NK-92 treated with Interleukin-12 subunit alpha and Interleukin-12 subunit beta, amount 100 ng/mL, for 24 hours (cell line): ENCODE results near the gene MLLT1.

Experiments
- DNase-seq: peaks from one replicate; lab custom pipeline; 2025; lab: John Stamatoyannopoulos, UW

Gene MLLT1

DNA sequence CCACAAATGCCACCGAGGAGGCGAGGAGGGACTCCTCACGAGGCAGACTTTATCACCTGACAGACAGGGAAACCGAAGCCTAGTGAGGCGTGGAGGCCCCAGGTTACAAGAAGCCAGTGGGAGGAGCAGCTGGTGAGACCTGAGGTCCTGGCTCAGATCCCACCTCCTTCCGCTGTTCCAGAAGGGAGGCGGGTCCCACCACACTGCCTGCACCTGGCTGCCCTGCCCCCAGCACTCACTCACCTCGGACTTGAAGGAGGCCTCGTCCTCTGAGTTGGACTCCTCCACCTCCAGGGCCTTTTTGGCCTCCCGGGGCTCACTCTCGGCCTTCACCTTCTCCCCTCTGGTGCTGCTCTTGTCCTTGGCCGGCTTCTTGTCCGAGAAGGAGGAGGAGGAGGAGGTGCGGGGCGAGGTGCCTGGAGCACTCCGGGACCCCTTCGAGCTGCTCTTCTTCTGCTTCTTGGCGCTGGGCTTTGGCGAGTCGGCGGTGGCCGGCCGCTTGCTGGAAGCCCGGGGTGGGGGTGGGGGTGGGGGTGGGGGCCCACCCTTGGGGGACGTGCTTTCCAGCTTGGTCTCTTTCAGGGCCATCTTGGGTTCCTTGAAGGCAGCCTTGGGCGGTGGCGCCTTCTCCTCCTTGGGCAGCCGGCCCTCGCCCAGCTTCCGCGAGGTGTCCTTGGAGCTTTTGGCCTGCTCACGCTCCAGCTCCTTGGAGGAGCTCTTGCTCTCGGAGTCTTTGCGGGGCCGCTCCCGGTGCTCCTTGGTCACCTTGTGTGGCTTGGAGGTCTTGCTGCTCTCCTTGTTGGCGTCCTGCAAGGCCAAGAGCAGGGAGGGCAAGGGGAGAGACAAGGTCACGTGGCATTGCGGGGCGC is 57.7 kb downstream of the MLLT1 start:
- no peak for DNase-seq

DNA sequence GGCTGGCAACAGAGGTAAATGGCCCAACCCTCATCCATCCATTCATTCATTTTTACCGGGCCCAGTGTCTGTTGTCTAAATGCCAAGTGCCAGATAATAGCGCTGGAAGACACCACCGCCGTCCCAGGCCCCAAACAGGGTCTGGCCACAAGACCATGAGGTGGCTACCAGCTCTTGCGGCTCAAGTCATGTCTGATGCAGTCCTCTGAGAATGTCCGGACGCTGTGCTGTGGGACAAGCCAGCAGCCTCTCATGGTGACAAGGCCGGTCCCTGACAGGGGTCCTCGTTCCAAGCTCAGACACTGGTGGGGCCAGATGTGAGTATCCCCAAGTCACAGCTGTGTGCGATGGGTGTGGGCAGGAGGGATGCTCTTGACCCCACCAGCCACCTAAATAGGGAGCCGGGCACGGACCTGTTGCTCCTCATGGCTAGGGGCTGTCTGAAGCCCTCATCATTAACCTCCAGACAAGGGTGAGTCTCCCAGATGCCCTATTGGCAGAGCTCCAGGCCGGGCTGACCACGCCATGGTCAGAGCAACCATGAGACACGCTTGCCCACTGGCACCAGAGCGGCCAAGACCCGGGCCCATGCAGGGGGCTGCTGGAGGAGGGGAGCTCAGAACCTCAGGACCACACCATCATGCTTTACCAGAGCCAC is 58.4 kb downstream of the MLLT1 start:
- no peak for DNase-seq

DNA sequence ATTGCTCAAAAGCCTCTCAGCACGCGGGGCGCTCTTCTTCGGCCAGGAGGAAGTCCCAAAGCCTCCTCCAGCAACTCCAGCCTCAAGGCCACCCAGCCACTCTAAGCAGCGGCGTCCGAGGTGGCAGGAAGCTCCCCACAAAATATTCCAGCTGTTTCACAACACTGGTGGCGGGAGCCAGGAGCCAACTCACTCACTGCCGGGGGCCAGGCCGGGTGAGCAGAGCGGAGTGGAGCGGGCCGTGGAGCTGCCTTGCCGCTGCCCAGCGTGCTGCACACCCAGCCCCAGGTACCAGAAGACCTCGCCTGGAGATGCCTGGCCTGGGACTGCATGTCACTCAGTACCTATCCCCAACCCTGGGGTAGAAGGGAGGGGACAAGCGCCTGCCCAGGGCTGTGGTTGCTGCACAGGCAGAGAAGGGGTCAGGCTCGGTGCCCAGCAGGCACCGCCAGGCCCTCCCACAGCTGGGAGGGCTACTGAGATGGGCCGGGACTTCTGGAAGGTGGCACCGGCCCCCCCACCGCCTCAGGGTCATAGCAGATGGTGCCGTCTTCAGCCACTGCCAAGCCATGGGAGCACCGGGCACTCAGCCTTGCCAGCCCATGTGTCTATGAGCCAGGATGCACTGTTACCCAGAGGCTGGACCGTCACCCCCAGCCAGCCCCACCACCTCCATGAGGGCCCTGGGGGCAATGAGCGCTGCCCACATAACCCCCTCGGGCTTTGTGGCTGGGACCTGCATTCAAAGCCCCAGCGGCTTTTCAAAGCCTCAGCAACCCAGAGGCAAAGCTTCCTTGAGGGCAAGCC is 59.2 kb downstream of the MLLT1 start:
- no peak for DNase-seq

DNA sequence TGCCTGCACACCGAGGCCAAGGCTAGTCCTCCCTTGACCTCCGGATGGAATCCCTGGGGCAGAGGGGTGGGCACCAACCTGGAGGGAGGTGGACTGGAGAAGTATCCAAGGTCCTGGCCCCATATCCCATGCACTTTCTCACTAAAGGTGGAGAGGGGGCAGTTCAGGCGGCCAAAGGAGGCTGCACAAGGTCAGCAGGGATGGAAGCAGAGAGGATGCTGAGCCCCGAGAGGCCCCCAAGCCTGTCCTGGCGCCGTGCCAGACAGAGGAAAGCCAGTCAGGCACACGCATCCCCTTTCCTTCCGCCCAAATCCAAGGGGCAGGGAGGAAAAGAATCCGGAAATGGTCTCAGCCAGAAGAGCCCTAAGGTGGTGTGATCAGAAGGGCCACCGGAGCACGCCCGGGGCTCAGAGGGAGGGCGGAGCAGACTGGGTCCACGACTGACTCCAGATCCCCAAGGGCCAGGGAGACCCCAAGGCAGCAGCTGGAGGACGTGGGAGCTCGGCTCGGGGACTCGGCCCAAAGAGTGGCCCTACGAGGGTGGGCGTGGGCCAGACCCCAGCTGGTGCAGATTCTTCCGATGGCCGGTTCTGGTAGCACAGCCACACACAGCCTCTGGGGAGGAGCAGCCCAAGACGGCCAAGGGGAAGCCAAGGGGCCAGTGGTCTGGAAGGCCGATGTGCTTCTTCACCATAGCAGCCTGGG is 60.0 kb downstream of the MLLT1 start:
- DNase-seq: no peak

DNA sequence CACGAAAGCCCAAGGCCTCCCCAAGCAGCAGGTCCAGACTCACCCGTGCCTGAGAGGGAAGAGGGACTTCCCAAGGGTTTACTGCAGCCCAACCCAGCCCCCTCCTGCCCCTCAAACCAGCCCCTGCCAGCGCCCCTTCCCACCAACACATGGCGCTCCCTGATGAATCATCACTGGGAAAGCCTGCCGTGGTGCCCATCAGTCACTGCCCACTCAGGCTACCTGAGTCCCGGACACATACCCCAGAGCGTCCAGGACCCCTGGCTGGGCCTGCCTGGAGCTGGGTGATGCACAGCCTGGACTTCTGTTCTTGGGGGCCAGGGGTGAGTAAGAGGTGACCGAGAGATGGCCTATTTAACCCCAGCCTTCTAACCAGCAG is 60.6 kb downstream of the MLLT1 start:
- DNase-seq: no peak

DNA sequence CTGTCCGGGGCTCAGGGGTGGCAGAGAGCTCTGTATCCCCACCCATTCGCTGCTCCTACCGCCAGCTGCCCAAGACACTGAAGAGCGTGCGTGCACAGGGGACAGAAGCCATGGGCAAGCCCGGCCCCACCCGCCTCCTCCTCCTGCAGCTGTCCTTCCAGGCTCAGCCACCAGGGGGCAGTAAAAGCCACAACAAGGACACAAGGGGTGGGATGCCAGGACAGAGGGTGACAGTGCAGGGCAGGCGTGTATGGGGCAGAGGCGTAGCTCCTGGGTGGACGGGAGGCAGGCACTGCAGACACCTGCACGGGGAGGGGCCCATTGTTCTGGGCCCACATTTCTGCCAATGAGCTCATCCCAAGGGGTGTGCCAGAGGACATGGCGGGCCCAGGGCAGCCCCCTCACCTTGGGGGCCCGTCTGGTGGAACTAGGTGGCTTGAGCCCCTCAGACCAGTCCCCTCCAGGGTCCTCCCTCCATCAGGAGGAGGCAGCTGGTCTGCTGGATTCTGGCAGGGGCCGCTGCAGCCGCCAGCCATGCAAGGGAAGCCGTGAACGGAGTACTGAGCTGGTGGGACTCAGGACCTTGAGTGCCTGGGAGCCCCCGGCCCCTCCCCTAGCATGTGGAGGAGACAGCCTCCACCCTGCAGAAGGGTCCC is 61.2 kb downstream of the MLLT1 start:
- DNase-seq: peak; percentile 58

DNA sequence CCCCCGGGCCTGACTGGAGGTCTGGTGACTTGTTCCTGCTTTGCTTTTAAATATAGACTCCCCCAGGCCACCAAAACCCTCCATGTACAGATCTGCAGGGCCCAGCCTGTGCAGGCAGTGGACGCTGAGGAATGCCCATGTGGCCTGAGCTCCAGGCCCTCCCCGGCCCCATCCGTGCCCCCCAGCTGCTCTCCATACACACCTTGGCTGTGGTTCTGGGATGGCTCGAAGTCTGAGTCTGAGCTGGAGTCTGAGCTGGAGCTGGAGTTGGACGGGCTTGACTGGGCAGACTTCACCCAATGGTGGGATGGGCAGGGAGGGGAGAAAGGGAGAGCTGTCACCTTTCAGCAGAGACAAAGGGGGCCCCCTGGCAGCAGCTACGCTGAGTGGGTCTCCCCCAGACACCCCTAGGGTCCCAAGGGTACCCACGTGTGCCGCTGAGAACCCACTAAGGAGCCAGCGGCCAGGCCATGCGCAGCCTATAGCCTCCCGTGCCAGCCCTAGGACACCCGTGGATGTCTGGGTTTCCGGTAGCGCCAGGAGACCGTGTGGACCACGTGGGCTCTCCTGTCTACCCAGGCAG is 61.9 kb downstream of the MLLT1 start:
- DNase-seq: no peak

DNA sequence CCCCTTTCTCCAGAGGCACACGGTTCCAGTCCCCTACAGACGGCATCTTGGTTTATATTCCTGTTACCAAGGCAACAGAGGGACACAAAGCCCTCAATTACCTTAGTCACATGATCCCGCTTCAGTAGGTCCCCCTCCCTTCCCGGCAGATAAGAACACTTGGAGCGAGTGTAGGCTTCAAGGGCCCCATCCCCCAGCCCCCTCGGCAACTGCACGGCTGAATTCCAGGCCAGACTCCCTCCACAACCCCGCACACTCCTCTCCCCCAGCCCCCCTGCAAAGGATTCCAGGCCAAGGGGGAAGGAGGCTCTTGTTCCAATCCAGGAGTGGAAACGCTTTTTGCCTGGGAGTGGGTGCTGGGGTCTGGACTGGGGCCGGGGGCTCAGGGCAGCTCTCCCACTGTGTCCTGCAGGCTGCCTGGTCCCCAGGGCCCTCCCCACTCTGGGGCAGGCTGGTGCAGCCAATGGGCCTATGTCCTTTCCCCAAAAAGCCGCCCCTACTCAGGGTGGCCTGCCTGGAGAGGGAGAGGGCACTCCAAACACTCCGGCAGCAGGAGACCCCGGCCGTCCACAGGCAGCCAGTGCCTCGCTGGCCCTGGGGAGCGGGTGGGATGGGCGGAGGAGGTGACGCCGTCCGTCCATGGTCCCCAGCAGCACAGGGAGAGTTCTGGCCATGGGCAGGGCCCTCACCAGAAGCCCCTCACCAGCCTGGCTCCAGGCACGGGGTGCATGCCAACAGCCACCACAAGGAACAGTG is 62.6 kb downstream of the MLLT1 start:
- no peak for DNase-seq

DNA sequence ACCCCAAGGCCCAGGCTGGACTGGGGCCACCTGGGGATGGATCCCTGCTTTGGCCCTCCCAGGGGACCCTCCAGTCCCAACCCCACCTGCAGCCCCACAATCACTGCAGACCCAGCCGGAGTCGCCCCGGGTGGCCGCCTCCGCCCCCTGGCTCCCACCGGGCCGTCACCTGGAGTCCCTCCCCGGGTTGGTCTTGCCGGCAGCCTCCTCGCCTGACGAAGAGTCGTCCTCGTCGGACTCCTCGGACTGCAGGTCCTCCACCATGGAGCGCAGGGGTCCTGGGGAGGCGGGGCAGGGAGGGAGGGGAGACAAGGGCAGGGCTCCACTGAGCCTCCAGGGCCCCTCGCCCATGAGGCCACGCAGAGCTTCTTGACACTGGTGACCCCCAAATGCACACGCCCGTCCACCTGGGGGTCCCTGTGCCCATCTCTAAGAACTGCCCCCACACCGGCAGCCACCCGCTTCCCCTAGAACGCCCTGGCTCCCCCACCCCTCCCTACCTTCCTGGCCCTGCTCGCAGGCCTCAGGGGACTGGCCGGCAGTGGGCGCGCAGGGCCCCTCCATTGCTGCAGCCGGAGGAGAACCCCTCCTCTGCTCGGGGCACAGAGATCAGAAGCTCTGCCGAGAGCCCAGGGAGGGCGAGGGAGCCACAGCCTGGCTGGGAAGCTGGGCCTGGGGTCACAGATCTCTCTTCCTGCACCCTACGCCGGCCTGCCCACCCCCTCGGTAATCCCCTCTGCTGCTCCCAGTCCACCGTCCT is 63.4 kb downstream of the MLLT1 start:
- no peak for DNase-seq

DNA sequence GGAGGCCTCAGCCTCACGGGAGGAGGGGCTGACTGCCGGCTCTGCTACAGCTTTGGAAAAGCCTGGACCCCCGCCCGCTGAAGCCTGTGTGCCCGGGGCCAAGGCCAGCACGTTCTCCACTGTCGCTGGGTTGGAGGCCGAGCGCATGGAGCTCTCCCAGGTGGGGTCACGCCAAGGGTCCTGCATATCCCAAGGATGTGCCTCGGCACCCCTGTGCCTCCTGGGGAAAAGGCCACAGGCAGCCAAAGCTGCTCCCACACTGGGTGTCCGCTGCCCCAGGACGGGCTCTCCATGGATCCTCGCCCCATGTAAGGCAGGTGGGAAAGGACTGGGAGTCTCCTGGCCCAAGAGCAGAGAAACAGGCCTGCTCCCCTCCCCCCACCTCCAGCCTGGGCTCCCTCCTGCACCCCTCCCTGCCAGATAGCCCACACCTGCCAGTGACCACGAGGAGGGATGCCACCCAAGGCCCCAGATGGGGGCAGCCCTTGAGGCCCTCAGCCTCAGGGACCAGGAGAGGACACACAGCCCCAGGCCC is 64.0 kb downstream of the MLLT1 start:
- DNase-seq: no peak

DNA sequence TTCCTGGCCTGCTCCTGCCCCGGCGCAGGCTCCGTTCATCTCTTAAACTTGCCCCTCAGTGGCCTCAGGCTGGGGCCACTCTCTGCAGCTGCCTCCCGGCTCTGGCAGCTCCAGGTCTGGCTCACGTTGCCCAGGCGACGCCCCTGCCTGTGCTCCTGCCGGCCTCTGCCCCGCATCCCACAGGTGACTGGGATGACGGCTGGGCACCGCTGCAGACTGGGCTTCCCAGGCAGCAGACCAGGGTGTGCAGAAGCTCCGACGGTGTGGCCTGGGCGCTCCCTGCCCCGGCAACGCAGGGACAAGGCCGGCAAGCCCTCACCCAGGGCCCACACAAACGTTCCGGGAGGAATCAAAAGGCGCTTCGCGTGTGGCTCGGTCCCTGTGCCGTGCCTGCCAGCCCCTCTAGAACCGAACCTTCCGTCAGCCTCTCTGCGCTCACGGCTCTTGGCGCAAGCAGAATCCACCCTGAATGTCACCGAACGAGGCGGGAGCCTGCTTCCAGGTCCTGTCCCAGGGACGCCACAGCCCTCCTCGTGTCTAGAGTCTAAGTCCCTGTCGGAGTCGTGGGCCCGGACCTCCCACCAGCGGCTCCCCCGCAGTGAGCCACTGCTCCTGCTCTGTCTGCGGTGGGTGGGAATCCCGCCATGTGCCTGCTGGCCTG is 64.8 kb downstream of the MLLT1 start:
- DNase-seq: no peak

DNA sequence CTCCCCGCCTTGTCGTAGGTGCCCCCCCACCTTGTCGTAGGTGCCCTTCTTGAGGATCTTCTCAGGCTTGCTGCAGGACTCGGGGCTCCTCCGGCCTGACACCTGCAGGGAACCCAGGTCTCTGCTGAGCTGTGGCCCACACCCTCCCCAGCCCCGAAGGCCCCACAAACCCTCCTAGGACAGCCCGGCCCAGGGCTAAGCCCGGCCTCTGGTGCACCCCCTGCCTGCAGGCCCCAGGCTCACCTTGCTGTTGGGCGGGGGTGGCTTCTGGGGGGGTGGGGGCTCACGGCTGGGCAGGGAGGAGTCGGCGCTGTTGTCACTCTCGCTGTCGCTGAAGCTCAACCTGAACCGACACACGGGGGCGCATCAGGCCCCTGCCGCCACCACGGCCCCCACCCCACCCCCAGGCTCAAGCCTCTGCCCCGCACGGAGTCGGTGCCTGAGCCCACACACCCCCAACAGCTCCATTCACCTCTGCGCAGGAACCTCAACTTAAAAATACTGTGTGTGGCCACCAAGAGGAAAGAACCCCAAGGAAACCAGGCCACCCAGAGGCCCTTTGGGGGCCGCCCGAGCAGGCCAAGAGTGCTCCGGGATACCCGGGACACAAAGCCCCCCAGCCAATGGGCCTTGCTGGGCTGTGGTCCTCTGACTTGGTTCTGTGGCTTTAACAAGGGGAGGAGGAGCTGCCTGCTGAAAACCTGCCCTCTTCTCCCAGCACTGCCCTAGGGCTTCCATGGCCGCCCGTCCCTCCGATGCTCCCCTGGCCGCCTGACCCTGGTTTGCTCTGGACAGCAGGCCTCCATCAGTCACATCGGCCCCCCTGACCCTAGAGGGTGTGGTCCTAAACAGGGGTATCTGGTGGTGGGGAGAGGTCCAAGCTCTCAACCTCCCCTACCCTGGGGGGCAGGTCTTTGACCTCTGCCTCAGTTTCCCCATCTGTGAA is 65.8 kb downstream of the MLLT1 start:
- no peak for DNase-seq

DNA sequence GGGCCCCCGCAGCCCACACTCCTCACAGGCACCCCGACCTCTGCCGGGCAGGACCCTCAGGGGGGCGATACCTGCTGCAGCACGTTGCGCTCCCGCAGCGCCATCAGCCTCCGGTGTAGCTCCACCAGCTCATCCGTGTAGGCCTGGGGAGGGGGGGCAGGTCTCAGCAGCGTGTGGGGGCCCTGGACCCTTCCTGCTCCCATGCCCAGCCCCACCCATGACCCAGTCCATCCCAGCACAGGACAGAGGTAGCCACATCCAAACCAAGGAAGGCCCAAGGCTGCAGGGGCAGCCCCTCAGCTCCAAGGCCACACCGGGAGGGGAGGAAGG is 66.5 kb downstream of the MLLT1 start:
- DNase-seq: no peak

DNA sequence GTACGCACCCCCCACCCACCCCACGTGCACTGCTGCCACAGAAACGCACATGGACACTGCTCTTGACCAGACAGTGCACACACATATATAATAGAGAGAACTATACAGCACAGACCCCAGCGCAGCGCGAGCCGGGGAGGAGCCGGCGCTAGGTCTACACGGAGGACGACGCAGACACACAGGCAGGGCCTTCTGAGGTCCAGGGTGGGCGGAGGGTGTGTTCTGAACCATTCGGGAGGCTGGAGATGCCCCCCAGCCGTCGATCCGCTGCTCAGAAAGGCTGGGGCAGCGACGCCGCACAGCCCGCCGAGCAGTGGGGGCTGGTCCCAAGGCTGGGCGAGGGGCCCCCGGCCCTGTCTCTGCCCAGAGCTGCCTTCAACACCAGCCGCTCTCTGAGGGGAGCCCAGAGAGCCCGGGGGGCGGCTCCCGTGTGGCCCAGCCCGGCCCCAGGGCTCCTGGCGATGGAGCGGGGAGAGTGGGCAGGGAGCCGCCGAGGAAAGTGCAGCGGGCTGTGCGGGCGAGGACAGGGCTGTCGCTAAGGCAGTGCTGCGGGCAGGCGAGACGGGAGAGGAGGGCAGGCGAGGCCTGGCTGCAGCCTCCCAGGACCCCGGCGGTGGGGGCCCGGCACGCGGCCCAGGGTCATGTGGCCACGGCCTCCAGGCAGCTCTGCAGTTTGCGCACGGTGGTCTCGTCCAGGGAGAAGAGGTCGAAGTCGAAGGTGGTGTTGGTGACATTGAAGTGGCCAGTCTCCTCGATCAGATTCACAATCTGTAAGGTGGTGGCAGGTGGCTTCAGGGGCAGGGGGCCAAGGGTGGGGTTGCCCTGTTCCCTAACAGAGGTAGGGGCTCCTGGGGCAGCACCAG is 67.1 kb downstream of the MLLT1 start:
- DNase-seq: no peak

DNA sequence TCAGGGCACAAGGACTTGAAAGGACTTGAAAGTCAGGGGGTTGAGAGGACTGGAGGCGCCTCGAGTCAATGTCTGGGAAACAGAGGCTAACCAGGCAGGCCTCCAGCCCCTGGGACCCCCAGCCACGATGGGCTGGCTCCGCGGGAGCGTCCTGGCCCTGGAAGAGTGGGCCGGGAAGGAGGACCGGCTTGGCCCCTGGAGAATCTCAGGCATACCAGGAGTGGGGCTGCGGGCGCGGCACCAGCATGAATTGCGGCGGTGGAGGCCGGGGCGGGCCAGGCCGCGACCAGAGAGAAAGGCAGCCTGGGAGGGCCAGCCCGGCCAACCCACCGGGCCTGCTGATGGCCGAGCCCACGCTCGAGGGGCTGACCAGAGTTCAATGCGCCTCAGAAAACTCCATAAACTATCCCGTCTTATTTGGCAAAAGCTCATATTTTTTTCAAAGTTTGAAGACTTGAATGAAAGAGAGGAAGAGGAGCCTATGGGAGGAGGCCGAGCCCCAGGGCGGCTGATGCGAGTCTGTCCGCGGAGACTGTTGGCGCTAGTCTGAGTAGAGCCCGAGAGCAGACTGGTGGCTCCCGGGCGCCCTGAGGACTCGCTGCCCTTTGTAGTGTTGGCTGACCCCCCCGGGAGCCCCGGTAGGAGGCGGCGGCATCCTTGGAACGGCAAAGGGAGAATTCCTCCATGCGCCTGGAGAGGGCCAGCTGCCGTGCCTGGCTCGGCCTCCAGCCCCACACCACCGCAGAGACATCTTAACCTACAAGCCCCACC is 68.0 kb downstream of the MLLT1 start:
- DNase-seq: no peak
